ENCODE data around the gene TNS3.

Gene TNS3

DNA sequence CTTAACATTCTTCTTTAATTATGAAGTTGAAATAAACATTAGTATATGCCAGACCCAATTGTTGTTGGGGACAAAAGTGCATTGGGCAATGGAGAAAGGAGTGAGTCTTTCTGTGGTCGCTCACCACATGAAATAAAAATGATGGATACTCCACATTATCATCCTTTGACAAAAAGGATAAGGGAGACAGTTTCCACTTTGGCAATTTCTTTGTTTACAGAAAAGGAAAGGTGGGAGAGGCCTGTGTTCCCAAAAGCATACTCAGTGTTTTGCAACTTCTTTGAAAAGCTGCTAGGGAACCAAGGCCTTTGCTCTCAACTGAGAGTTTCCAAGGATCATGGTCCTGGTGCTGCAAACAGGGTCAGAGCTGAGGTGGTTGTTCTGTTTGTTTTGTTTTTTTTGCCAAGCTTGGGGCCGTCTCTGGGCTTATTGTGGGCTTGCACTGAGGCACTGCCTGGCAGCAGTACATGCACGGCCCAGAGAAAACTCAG, 341.9 kb downstream of the TNS3 start:
- H3K27ac ChIP-seq (replicated peaks), result no peak overlapping the region
- H3K4me3 ChIP-seq (replicated peaks; ENCODE audit: insufficient read depth, low read length), result no peak overlapping the region
- no peaks in the 10 kb centered on the region for H3K27me3 ChIP-seq (ENCODE audit: insufficient read depth, poor library complexity, severe bottlenecking)
- DNase-seq (ENCODE audit: low read depth in 1 of 2, low spot score in 1 of 2), result no peak
- TF ChIP-seq POLR2AphosphoS5 (IDR thresholded peaks at IDR 0.05; ENCODE audit: low read depth) (no peak), SPI1 (IDR thresholded peaks at IDR 0.05; ENCODE audit: borderline replicate concordance, low read depth) (no peak), CTCF (IDR thresholded peaks at IDR 0.05; ENCODE audit: insufficient read depth, low read length) (no peak), GABPA (IDR thresholded peaks at IDR 0.05; ENCODE audit: low read depth) (no peak)
- TF ChIP-seq, protein P1, sequence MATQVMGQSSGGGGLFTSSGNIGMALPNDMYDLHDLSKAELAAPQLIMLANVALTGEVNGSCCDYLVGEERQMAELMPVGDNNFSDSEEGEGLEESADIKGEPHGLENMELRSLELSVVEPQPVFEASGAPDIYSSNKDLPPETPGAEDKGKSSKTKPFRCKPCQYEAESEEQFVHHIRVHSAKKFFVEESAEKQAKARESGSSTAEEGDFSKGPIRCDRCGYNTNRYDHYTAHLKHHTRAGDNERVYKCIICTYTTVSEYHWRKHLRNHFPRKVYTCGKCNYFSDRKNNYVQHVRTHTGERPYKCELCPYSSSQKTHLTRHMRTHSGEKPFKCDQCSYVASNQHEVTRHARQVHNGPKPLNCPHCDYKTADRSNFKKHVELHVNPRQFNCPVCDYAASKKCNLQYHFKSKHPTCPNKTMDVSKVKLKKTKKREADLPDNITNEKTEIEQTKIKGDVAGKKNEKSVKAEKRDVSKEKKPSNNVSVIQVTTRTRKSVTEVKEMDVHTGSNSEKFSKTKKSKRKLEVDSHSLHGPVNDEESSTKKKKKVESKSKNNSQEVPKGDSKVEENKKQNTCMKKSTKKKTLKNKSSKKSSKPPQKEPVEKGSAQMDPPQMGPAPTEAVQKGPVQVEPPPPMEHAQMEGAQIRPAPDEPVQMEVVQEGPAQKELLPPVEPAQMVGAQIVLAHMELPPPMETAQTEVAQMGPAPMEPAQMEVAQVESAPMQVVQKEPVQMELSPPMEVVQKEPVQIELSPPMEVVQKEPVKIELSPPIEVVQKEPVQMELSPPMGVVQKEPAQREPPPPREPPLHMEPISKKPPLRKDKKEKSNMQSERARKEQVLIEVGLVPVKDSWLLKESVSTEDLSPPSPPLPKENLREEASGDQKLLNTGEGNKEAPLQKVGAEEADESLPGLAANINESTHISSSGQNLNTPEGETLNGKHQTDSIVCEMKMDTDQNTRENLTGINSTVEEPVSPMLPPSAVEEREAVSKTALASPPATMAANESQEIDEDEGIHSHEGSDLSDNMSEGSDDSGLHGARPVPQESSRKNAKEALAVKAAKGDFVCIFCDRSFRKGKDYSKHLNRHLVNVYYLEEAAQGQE (IDR thresholded peaks at IDR 0.05; ENCODE audit: insufficient replicate concordance, low read depth), result no peak

DNA sequence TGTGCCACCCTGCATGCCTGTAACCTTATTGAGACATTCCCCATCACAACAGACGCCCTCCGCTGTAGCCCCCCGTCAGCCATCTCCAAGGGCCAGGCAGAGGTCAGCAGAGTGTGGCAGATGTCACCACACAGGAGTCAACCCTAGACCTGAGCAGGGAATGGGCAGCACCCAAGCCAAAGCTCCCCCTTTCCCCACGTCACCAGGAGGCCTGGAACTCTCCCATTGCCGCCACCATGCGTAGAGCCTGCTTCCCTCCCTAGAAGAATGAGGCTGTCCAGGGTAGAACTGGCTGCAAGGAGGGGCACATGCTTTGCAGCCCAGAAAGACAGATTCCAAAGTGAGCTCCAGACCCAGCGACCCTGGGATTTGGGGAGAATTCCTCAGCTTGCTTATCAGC, 342.9 kb downstream of the TNS3 start:
- Histone ChIP-seq H3K4me3 (replicated peaks; ENCODE audit: insufficient read depth, low read length) (no peak overlapping the region), H3K27ac (replicated peaks) (no peak overlapping the region), H3K27me3 (ENCODE audit: insufficient read depth, poor library complexity, severe bottlenecking) (no peaks in the 10 kb centered on the region)
- TF ChIP-seq POLR2AphosphoS5 (IDR thresholded peaks at IDR 0.05; ENCODE audit: low read depth) (no peak), CTCF (IDR thresholded peaks at IDR 0.05; ENCODE audit: insufficient read depth, low read length) (no peak), SPI1 (IDR thresholded peaks at IDR 0.05; ENCODE audit: borderline replicate concordance, low read depth) (no peak), GABPA (IDR thresholded peaks at IDR 0.05; ENCODE audit: low read depth) (no peak)
- TF ChIP-seq, protein P1 (IDR thresholded peaks at IDR 0.05; ENCODE audit: insufficient replicate concordance, low read depth), result no peak
- no peak for DNase-seq (ENCODE audit: low read depth in 1 of 2, low spot score in 1 of 2)

DNA sequence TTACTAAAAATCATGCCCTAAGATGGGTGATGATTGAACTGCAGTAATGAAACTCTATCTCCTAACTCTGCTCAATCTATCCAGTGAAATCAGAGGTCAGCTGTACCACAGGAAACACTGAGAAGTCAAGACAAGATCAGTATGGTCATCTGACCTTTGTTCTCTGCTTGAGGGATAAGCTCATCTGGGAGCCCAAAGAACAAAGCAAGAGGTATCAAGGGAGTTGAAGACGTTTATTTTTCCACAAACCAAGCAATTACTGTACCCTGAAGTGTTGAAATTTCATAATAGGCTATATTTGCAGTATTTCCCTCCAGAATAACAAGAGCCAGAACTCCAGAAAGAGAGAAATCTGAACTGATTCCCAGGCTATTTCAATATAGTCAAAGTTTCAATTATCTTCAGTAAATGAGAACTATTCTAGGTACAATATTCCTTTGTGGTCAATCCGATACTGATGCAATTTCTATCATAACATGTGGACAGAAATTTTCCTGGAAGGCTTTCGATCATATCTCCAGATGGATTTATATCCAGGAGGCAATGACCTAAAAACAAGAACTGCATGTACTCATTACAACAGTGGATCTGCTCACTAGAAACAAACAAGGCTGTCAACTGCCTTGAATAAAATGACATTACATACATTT, 345.3 kb downstream of the TNS3 start:
- no peak for DNase-seq (ENCODE audit: low read depth in 1 of 2, low spot score in 1 of 2)
- H3K27ac ChIP-seq (replicated peaks), result no peak overlapping the region
- no peak overlapping the region for H3K4me3 ChIP-seq (replicated peaks; ENCODE audit: insufficient read depth, low read length)
- H3K27me3 ChIP-seq (ENCODE audit: insufficient read depth, poor library complexity, severe bottlenecking), result no peaks in the 10 kb centered on the region
- TF ChIP-seq CTCF (IDR thresholded peaks at IDR 0.05; ENCODE audit: insufficient read depth, low read length) (no peak), SPI1 (IDR thresholded peaks at IDR 0.05; ENCODE audit: borderline replicate concordance, low read depth) (no peak), POLR2AphosphoS5 (IDR thresholded peaks at IDR 0.05; ENCODE audit: low read depth) (no peak), GABPA (IDR thresholded peaks at IDR 0.05; ENCODE audit: low read depth) (no peak)
- TF ChIP-seq, protein P1 (IDR thresholded peaks at IDR 0.05; ENCODE audit: insufficient replicate concordance, low read depth), result no peak

Measured in HL-60 (cell line).